Measurements from ENCODE around the gene USH2A. TPM values are rescaled to one million over a fixed set of nuclear protein-coding genes. Genes with fewer than 3 reads are reported as not detected.

USH2A gene
- total RNA-seq, 1 donor from 2014 or later = not detected

GRCh38 chr1:215793180-215793579 lies 630.1 kb downstream of the USH2A start:
- no peak overlapping the region for H3K27ac ChIP-seq
- no peaks in the 10 kb centered on the region for H3K4me1 ChIP-seq
- H3K4me3 ChIP-seq = no peak overlapping the region
- no peaks in the 10 kb centered on the region for H3K9me3 ChIP-seq
- no peak for TF ChIP-seq CTCF (IDR thresholded peaks at IDR 0.05)
- DNase-seq (ENCODE audit: low spot score in 2 of 2) = no peak
- no peaks in the 10 kb centered on the region for H3K27me3 ChIP-seq
- H3K36me3 ChIP-seq = no peaks in the 10 kb centered on the region
- intact Hi-C loops (cut with DNase I) = no loop called here

- no peak for DNase-seq (ENCODE audit: low spot score in 2 of 2)
- Histone ChIP-seq H3K27ac (no peak overlapping the region), H3K4me3 (no peak overlapping the region), H3K27me3 (no peaks in the 10 kb centered on the region), H3K9me3 (no peaks in the 10 kb centered on the region), H3K4me1 (no peaks in the 10 kb centered on the region), H3K36me3 (no peaks in the 10 kb centered on the region)
- no peak for TF ChIP-seq CTCF (IDR thresholded peaks at IDR 0.05)
- intact Hi-C loops (cut with DNase I) = no loop called here
Measured at GRCh38 chr1:215792446-215792845, 630.8 kb downstream of the USH2A start.

GRCh38 chr1:215789981-215790380 lies 633.3 kb downstream of the USH2A start:
- Histone ChIP-seq H3K36me3 (no peaks in the 10 kb centered on the region), H3K27me3 (no peaks in the 10 kb centered on the region), H3K4me1 (no peaks in the 10 kb centered on the region), H3K4me3 (no peak overlapping the region), H3K27ac (no peak overlapping the region), H3K9me3 (no peaks in the 10 kb centered on the region)
- no peak for DNase-seq (ENCODE audit: low spot score in 2 of 2)
- no peak for TF ChIP-seq CTCF (IDR thresholded peaks at IDR 0.05)
- intact Hi-C loops (cut with DNase I) = no loop called here

- Histone ChIP-seq H3K27ac (no peak overlapping the region), H3K4me1 (no peaks in the 10 kb centered on the region), H3K27me3 (no peaks in the 10 kb centered on the region), H3K9me3 (no peaks in the 10 kb centered on the region), H3K36me3 (no peaks in the 10 kb centered on the region), H3K4me3 (no peak overlapping the region)
- intact Hi-C loops (cut with DNase I) = no loop called here
- no peak for DNase-seq (ENCODE audit: low spot score in 2 of 2)
- TF ChIP-seq CTCF (IDR thresholded peaks at IDR 0.05) = no peak
Measured at GRCh38 chr1:215786997-215787396, 636.3 kb downstream of the USH2A start.

GRCh38 chr1:215780641-215781040 lies 642.6 kb downstream of the USH2A start:
- TF ChIP-seq CTCF (IDR thresholded peaks at IDR 0.05) = no peak
- no peaks in the 10 kb centered on the region for H3K27me3 ChIP-seq
- H3K36me3 ChIP-seq = no peaks in the 10 kb centered on the region
- no peak overlapping the region for H3K4me3 ChIP-seq
- H3K4me1 ChIP-seq = no peaks in the 10 kb centered on the region
- DNase-seq (ENCODE audit: low spot score in 2 of 2) = no peak
- intact Hi-C loops (cut with DNase I) = no loop called here
- H3K27ac ChIP-seq = no peak overlapping the region
- H3K9me3 ChIP-seq = no peaks in the 10 kb centered on the region

- TF ChIP-seq CTCF (IDR thresholded peaks at IDR 0.05) = no peak
- no peaks in the 10 kb centered on the region for H3K36me3 ChIP-seq
- no peaks in the 10 kb centered on the region for H3K4me1 ChIP-seq
- no peak overlapping the region for H3K4me3 ChIP-seq
- H3K27me3 ChIP-seq = no peaks in the 10 kb centered on the region
- no peak overlapping the region for H3K27ac ChIP-seq
- intact Hi-C loops (cut with DNase I) = no loop called here
- DNase-seq (ENCODE audit: low spot score in 2 of 2) = no peak
- no peaks in the 10 kb centered on the region for H3K9me3 ChIP-seq
Measured at GRCh38 chr1:215780139-215780538, 643.1 kb downstream of the USH2A start.

Data from ascending aorta (tissue), 2 donors.